Keratinocyte (primary cell): ENCODE measurements around the gene CCSER1.

Experiments used
- CTCF ChIP-seq, 3 experiments: IDR thresholded peaks in 1 of 3; conservative IDR thresholded peaks in 1 of 3; optimal IDR thresholded peaks in 1 of 3; 2 replicates in 2 of 3; 3 replicates in 1 of 3; pipeline versions ENCODE3 to v1.5.1; 2011; ENCODE audit warnings: low read length in 3 of 3, mild to moderate bottlenecking in 3 of 3, moderate library complexity in 2 of 3, control low read depth in 1 of 3, inconsistent platforms in 1 of 3; ENCODE audit not compliant: insufficient read depth in 2 of 3; ENCODE audit errors: extremely low read depth in 1 of 3
- EZH2 ChIP-seq: IDR thresholded peaks from one replicate; pipeline ENCODE4 v1.6.1; 2012; ENCODE audit warnings: inconsistent platforms, mild to moderate bottlenecking, low read length, moderate library complexity

GRCh38 chr4:90105274-90105673 is 21.9 kb upstream of the CCSER1 start:
- TF ChIP-seq CTCF (optimal IDR thresholded peaks at IDR 0.05 in 1 of 3, IDR thresholded peaks at IDR 0.05 in 1 of 3, conservative IDR thresholded peaks at IDR 0.05 in 1 of 3; ENCODE audit: extremely low read depth in 1 of 3, insufficient read depth in 2 of 3, low read length in 3 of 3) (no peak), EZH2 (no peak)
